Forelimb muscle (tissue), 1 donor: ENCODE measurements around the gene CA7. TPM values are rescaled to one million over a fixed set of nuclear protein-coding genes. Genes with fewer than 3 reads are reported as not detected.

Experiments
- DNase-seq: peaks from one replicate; pipeline ENCODE4 v3.0.0-alpha.2; 2013; ENCODE audit warnings: low read depth
- polyA plus RNA-seq: library from polyadenylated mRNA; unstranded; fragments of 120-200 nt; gene quantifications from one replicate; pipeline ENCODE4 v1.2.1, GENCODE V29; 2013; ENCODE audit not compliant: insufficient read length

CA7 gene
- polyA plus RNA-seq = not detected

GRCh38 chr16:66844342-66845079 is at the start of gene CA7:
CA7 (plus strand) TSS chr16:66844414; CDS start chr16:66844488, 74 bp downstream.
- no peak for DNase-seq

- DNase-seq = no peak
These were observed 46.1 kb upstream of the CA7 start for GRCh38 chr16:66798161-66798560.

GRCh38 chr16:66800856-66801255 is 43.4 kb upstream of the CA7 start:
- DNase-seq = no peak

GRCh38 chr16:66801320-66802105 is 42.7 kb upstream of the CA7 start, which contains the start of gene TERB1:
TERB1 (minus strand) TSS chr16:66801584; CDS start chr16:66796798, 4,786 bp downstream.
- no peak for DNase-seq

- DNase-seq = no peak
These were observed 42.1 kb upstream of the CA7 start for GRCh38 chr16:66802159-66802558.

- DNase-seq = no peak
These were observed 34.4 kb upstream of the CA7 start for GRCh38 chr16:66809765-66810164.

- no peak for DNase-seq
These were observed 33.8 kb upstream of the CA7 start for GRCh38 chr16:66810391-66810790.

- DNase-seq = no peak
These were observed 33.2 kb upstream of the CA7 start for GRCh38 chr16:66811043-66811442.

GRCh38 chr16:66814734-66815133 is 29.5 kb upstream of the CA7 start:
- DNase-seq = no peak

GRCh38 chr16:66824006-66824405 is 20.2 kb upstream of the CA7 start:
- DNase-seq = no peak

- DNase-seq = peak; percentile 65
These were observed 13.5 kb upstream of the CA7 start, which contains the start of gene NAE1 for GRCh38 chr16:66830422-66831404. NAE1 (minus strand) TSS chr16:66830976; CDS start chr16:66830899, 77 bp downstream.

GRCh38 chr16:66832190-66832589 is 12.0 kb upstream of the CA7 start:
- no peak for DNase-seq

GRCh38 chr16:66832661-66833305 is 11.4 kb upstream of the CA7 start:
- no peak for DNase-seq

- DNase-seq = no peak
These were observed 9.5 kb upstream of the CA7 start for GRCh38 chr16:66834746-66835145.

GRCh38 chr16:66840883-66841282 is 3.3 kb upstream of the CA7 start:
- DNase-seq = no peak

- DNase-seq = no peak
These were observed 2.8 kb upstream of the CA7 start for GRCh38 chr16:66841366-66841765.

- DNase-seq = no peak
These were observed 1.4 kb upstream of the CA7 start for GRCh38 chr16:66842765-66843164.

- DNase-seq = no peak
These were observed 1.0 kb upstream of the CA7 start for GRCh38 chr16:66843191-66843590.

GRCh38 chr16:66844009-66844341 is 239 bp upstream of the CA7 start:
- DNase-seq = no peak

- DNase-seq = no peak
These were observed 831 bp downstream of the CA7 start for GRCh38 chr16:66845080-66845410.

- no peak for DNase-seq
These were observed 1.6 kb downstream of the CA7 start for GRCh38 chr16:66845791-66846221.
